Transverse colon (tissue), 4 donors: ENCODE results near the gene FKRP. TPM values are rescaled to one million over a fixed set of nuclear protein-coding genes. Genes with fewer than 3 reads are reported as not detected.

Source experiments
- DNase-seq: peaks from one replicate; pipeline ENCODE4 v3.0.0-alpha.2; 2019
- H3K27ac ChIP-seq, 4 donors: fragments of 200-600 bp; sonication (generic); 2 replicates each; pipeline ENCODE4 v1.5.1; 2016 to 2018; ENCODE audit warnings: inconsistent platforms in 4 of 4
- H3K27me3 ChIP-seq: fragments of 200-600 bp; sonication (generic); 2 replicates; pipeline ENCODE4 v1.5.1; 2017; ENCODE audit warnings: inconsistent platforms
- H3K36me3 ChIP-seq, 4 donors: fragments of 200-600 bp; sonication (generic); 2 replicates each; pipeline ENCODE4 v1.5.1; 2017 to 2019; ENCODE audit warnings: inconsistent platforms in 4 of 4
- H3K4me1 ChIP-seq, 4 donors: fragments of 200-600 bp; sonication (generic); 2 replicates each; pipeline ENCODE4 v1.5.1; 2017 to 2020; ENCODE audit warnings: inconsistent platforms in 4 of 4
- H3K4me3 ChIP-seq, 4 donors: fragments of 200-600 bp; sonication (generic); 1 replicate in 1 of 4; 2 replicates in 3 of 4; pipeline versions ENCODE4 v1.5.1 to v1.6.1; 2017 to 2019; ENCODE audit warnings: inconsistent platforms in 4 of 4
- H3K9me3 ChIP-seq, 2 donors: fragments of 200-600 bp; sonication (generic); 2 replicates each; pipeline ENCODE4 v1.5.1; 2017 to 2019; ENCODE audit warnings: inconsistent platforms in 2 of 2
- CTCF ChIP-seq, 5 experiments: fragments of 200-600 bp in 3 of 5; fragments of 450-650 bp in 2 of 5; sonication (generic) in 3 of 5; IDR thresholded peaks; 1 replicate in 2 of 5; 2 replicates in 3 of 5; pipeline ENCODE4 v1.5.1; 2016 to 2017; ENCODE audit warnings: antibody characterized with exemption in 5 of 5, inconsistent platforms in 3 of 5, mild to moderate bottlenecking in 2 of 5, moderate library complexity in 1 of 5
- EP300 ChIP-seq: sonication (generic); formaldehyde crosslinking; IDR thresholded peaks from one replicate; pipeline ENCODE4 v1.6.1; 2017; ENCODE audit warnings: antibody characterized with exemption, low read depth
- POLR2A ChIP-seq: fragments of 450-650 bp; IDR thresholded peaks from one replicate; pipeline ENCODE4 v1.6.1; 2016; ENCODE audit warnings: antibody characterized with exemption, mild to moderate bottlenecking, moderate library complexity
- POLR2AphosphoS5 ChIP-seq, 3 donors: sonication (generic); formaldehyde crosslinking; IDR thresholded peaks; one replicate each; pipeline ENCODE4 v1.6.1; 2016; ENCODE audit warnings: antibody characterized with exemption in 3 of 3
- WGBS, 2 donors: methylation state at CpG; one replicate each; pipeline ENCODE4 v1.1.5; 2018; ENCODE audit warnings: low coverage in 1 of 2; 5-methylcytosine and 5-hydroxymethylcytosine counted together
- in situ Hi-C, 4 donors: fragments of 200-750 bp; cut with MboI; loops; one replicate each; pipeline versions ENCODE4 v1.15.0 to v1.15.1; 2017; ENCODE audit warnings: low sequenced_read_pairs in 3 of 4, low pct_ligation_motif_present in 1 of 4, low pct_unique_long_range_greater_than_20kb in 1 of 4
- intact Hi-C: fragments of 100-400 bp; cut with DNase I; formaldehyde crosslinking; loops from one replicate; pipeline ENCODE4 v1.15.1; 2023; ENCODE audit warnings: low total_unique reads
- total RNA-seq, 4 donors: library from RNA; depleted of rRNA; stranded (reverse); fragments of >200 nt; gene quantifications; one replicate each; pipeline ENCODE4 v1.1.0, GENCODE V29; 2016

FKRP gene
- total RNA-seq, 4 donors from 2014 or later: 9.7 to 16.1 (median 11.8) TPM

GRCh38 chr19:46716672-46717033 lies 29.2 kb upstream of the FKRP start:
- peaks cover 0 to 11% (median under 1%) of the 10 kb centered on the region in 4 donors for H3K36me3 ChIP-seq
- in situ Hi-C loops (no loop called here), intact Hi-C loops (no loop called here)
- H3K27me3 ChIP-seq: no peaks in the 10 kb centered on the region
- 0% methylated on average over 14 to 20 of the region's 20 CpGs for WGBS, 2 donors
- no peaks in the 10 kb centered on the region for H3K9me3 ChIP-seq
- DNase-seq: no peak
- peak overlapping the region; percentile 95 to 96 (median 95) for H3K27ac ChIP-seq
- peaks cover 20 to 41% (median 32%) of the 10 kb centered on the region in 4 donors for H3K4me1 ChIP-seq
- peak overlapping the region; percentile 81 to 94 (median 92) for H3K4me3 ChIP-seq
- no peak for TF ChIP-seq CTCF (IDR thresholded peaks at IDR 0.05)
- no peak for TF ChIP-seq POLR2A
- no peak for TF ChIP-seq EP300
- no peak for TF ChIP-seq POLR2AphosphoS5 (IDR thresholded peaks at IDR 0.05)

GRCh38 chr19:46717034-46717715 lies 28.7 kb upstream of the FKRP start, which contains the start of gene PRKD2:
Gene PRKD2 (minus strand): TSS chr19:46717114. CDS start chr19:46716370, 744 bp downstream.
- peaks cover 20 to 41% (median 32%) of the 10 kb centered on the region in 4 donors for H3K4me1 ChIP-seq
- intact Hi-C loops (no loop called here), in situ Hi-C loops (no loop called here)
- TF ChIP-seq POLR2A (peak; percentile 48), POLR2AphosphoS5 (IDR thresholded peaks at IDR 0.05) (peak; percentile 48 to 79 (median 77)), EP300 (no peak), CTCF (IDR thresholded peaks at IDR 0.05) (no peak)
- peak; percentile 94 for DNase-seq
- no peaks in the 10 kb centered on the region for H3K9me3 ChIP-seq
- H3K27me3 ChIP-seq: no peaks in the 10 kb centered on the region
- H3K4me3 ChIP-seq: peak within 1 kb of the TSS; percentile 81 to 94 (median 92)
- peak within 1 kb of the TSS; percentile 95 to 96 (median 95) for H3K27ac ChIP-seq
- peaks cover 0 to 16% (median 3%) of the 10 kb centered on the region in 4 donors for H3K36me3 ChIP-seq
- WGBS, 2 donors: 0% methylated on average over 52 of the region's 52 CpGs; no CpG with 5 or more reads in 1 of the 2 donors

- DNase-seq: no peak
- H3K4me3 ChIP-seq: peak overlapping the region; percentile 81 to 94 (median 92)
- peaks cover 20 to 41% (median 32%) of the 10 kb centered on the region in 4 donors for H3K4me1 ChIP-seq
- 16% methylated on average over 9 of the region's 9 CpGs; no CpG with 5 or more reads in 1 of the 2 donors for WGBS, 2 donors
- peaks cover 0 to 22% (median 6%) of the 10 kb centered on the region in 4 donors for H3K36me3 ChIP-seq
- TF ChIP-seq POLR2AphosphoS5 (IDR thresholded peaks at IDR 0.05): no peak
- H3K27ac ChIP-seq: peak overlapping the region; percentile 95 to 96 (median 95)
- H3K9me3 ChIP-seq: no peaks in the 10 kb centered on the region
- intact Hi-C loops (no loop called here), in situ Hi-C loops (no loop called here)
- H3K27me3 ChIP-seq: no peaks in the 10 kb centered on the region
Measured at GRCh38 chr19:46717716-46718143, 28.1 kb upstream of the FKRP start.

- WGBS, 2 donors: 30 to 48% methylated on average over 6 to 17 of the region's 17 CpGs
- no peak for TF ChIP-seq POLR2A
- TF ChIP-seq CTCF (IDR thresholded peaks at IDR 0.05): no peak
- no peak for TF ChIP-seq EP300
- peak in 1 of 3 donors; percentile 37 for TF ChIP-seq POLR2AphosphoS5 (IDR thresholded peaks at IDR 0.05)
- peak overlapping the region in 1 of 4 donors; percentile 94 for H3K4me3 ChIP-seq
- H3K27me3 ChIP-seq: no peaks in the 10 kb centered on the region
- H3K36me3 ChIP-seq: peaks cover 0 to 24% (median 9%) of the 10 kb centered on the region in 4 donors
- no peaks in the 10 kb centered on the region for H3K9me3 ChIP-seq
- DNase-seq: peak; percentile 76
- intact Hi-C loops: no loop called here
- in situ Hi-C loops: no loop called here
- H3K27ac ChIP-seq: peak overlapping the region; percentile 95 to 96 (median 95)
- H3K4me1 ChIP-seq: peaks cover 20 to 41% (median 29%) of the 10 kb centered on the region in 4 donors
Measured at GRCh38 chr19:46718157-46718933, 27.5 kb upstream of the FKRP start.
